Mucosa of descending colon (tissue), 3 donors: ENCODE measurements around the gene NOG. TPM values are rescaled to one million over a fixed set of nuclear protein-coding genes. Genes with fewer than 3 reads are reported as not detected.
A peak's percentile ranks its signal among the peaks of the same experiment; 100 is the strongest.

Experiments used
- ATAC-seq: fragments of 200-7000 bp; cut with Tn5 transposase; one replicate; pipeline ENCODE4 v1.9.1; 2020; ENCODE audit warnings: mild to moderate bottlenecking, moderate library complexity
- DNase-seq, 3 donors: peaks; one replicate each; pipeline ENCODE4 v3.0.0-alpha.2; 2020
- H3K36me3 ChIP-seq: fragments of 200-600 bp; one replicate; pipeline ENCODE4 v1.8.0; 2021; ENCODE audit warnings: low read depth, mild to moderate bottlenecking
- H3K4me1 ChIP-seq: fragments of 200-600 bp; one replicate; pipeline ENCODE4 v1.8.0; 2021; ENCODE audit warnings: low read depth, mild to moderate bottlenecking
- H3K4me3 ChIP-seq: fragments of 200-600 bp; one replicate; pipeline ENCODE4 v1.8.0; 2021; ENCODE audit warnings: mild to moderate bottlenecking
- H3K9me3 ChIP-seq: fragments of 200-600 bp; one replicate; pipeline ENCODE4 v1.8.0; 2021; ENCODE audit warnings: mild to moderate bottlenecking
- intact Hi-C, 2 donors: fragments of 100-400 bp; cut with DNase I in 1 of 2; cut with micrococcal nuclease in 1 of 2; formaldehyde crosslinking; loops; one replicate each; pipeline versions ENCODE4 v1.11.0 to v1.11.1; 2022; cut with DNase I, micrococcal nuclease
- total RNA-seq, 3 donors: library from RNA; stranded (reverse); fragmentation: NEBNext Ultra II Directional in 2 of 3; extraction: Animal tissue kit (Norgen Biotek cat#: 25700) in 2 of 3; gene quantifications; one replicate each; pipeline versions ENCODE4 v1.2.1 to v1.2.4, GENCODE V29; 2021 to 2023
- TF ChIP-seq, protein P1 (sequence below): fragments of 200-600 bp; IDR thresholded peaks from one replicate; pipeline ENCODE4 v1.8.0; 2022; ENCODE audit warnings: antibody characterized with exemption, mild to moderate bottlenecking
- donor health status: DM: no; HTN: no; CAD: no; lungs with moderate emphysema.
- donor health status: DM: no; HTN: no; CAD: no.
- donor health status: DM: no; HTN: yes; CAD: no.

Gene NOG
- total RNA-seq, 3 donors from 2014 or later: 0.14 to 0.32 TPM; not detected in 1

DNA sequence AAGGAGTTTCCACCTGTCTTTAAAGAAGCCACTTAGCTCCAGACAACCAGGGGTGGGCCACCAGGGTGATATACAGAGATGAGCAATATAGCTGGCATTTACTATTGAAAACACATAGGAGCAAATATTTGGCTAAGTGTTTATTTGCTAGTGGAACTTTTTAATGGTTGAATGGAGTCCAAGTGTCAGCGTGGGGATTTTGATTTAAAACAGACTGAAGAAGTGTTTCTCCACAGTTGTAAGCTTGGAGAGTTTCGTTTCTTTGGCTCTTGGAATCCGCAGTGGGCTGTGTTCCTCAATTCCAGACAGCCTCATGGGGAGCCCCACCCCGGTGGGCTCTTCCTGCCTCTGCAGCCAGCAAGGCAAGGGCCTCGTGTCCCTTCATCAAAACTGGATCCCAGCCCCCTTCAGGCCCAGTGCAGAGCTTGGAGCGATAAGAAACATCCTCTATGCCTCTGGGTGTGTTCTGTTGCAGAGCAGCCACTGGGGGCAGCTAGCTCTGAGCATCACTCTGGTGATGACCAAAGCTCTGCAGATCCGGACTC lies 36.1 kb downstream of the NOG start:
- intact Hi-C loops: no loop called here
- H3K36me3 ChIP-seq: no peaks in the 10 kb centered on the region
- TF ChIP-seq, protein P1, sequence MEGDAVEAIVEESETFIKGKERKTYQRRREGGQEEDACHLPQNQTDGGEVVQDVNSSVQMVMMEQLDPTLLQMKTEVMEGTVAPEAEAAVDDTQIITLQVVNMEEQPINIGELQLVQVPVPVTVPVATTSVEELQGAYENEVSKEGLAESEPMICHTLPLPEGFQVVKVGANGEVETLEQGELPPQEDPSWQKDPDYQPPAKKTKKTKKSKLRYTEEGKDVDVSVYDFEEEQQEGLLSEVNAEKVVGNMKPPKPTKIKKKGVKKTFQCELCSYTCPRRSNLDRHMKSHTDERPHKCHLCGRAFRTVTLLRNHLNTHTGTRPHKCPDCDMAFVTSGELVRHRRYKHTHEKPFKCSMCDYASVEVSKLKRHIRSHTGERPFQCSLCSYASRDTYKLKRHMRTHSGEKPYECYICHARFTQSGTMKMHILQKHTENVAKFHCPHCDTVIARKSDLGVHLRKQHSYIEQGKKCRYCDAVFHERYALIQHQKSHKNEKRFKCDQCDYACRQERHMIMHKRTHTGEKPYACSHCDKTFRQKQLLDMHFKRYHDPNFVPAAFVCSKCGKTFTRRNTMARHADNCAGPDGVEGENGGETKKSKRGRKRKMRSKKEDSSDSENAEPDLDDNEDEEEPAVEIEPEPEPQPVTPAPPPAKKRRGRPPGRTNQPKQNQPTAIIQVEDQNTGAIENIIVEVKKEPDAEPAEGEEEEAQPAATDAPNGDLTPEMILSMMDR: no peak
- H3K4me1 ChIP-seq: no peaks in the 10 kb centered on the region
- H3K4me3 ChIP-seq: no peak overlapping the region
- H3K9me3 ChIP-seq: no peaks in the 10 kb centered on the region
- DNase-seq: no peak
- peak; percentile 15 for ATAC-seq

DNA sequence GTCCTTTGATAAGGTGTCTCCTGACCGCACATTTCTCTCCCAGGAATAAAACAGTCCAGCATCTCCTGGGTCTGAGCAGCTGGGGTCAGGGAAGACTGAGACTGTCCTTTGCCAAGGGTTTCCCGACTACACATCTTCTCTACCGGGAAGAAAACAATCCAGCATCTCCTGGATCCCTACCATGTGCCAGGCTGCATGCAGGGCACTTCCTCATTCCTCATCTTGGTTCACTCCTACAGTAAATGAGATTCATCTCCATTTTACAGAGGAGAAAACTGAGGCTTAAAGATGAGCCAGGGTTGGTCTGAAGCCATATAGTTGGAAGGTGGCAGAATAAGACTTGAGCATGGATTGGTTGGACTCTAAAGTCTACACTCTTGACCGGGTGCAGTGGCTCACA lies 36.7 kb downstream of the NOG start:
- no peak overlapping the region for H3K4me3 ChIP-seq
- no peaks in the 10 kb centered on the region for H3K4me1 ChIP-seq
- intact Hi-C loops: no loop called here
- H3K9me3 ChIP-seq: no peaks in the 10 kb centered on the region
- ATAC-seq: no peak
- TF ChIP-seq, protein P1: no peak
- no peaks in the 10 kb centered on the region for H3K36me3 ChIP-seq
- no peak for DNase-seq

DNA sequence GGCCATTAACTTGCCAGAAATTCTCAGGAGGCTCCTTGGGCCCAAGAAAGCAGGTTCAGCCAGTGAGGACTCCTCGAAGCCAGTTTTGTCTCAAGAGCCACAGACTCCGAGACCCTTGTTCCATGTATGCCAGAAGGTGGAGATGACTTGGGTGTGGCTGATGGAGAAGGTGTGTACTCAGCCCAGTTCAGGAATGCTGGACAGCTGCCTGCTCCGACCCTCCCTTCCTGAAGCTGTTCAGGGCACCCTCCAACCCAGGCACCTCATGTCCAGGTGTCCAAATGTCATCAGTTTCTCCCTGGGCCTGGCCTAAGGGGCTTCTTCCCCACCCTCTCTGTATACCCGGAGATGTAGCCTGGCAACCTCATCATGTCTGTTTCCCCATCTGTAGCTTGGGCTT lies 40.2 kb downstream of the NOG start:
- Histone ChIP-seq H3K4me3 (no peak overlapping the region), H3K36me3 (no peaks in the 10 kb centered on the region), H3K9me3 (no peaks in the 10 kb centered on the region), H3K4me1 (no peaks in the 10 kb centered on the region)
- no peak for ATAC-seq
- TF ChIP-seq, protein P1: no peak
- DNase-seq: no peak
- intact Hi-C loops: no loop called here

DNA sequence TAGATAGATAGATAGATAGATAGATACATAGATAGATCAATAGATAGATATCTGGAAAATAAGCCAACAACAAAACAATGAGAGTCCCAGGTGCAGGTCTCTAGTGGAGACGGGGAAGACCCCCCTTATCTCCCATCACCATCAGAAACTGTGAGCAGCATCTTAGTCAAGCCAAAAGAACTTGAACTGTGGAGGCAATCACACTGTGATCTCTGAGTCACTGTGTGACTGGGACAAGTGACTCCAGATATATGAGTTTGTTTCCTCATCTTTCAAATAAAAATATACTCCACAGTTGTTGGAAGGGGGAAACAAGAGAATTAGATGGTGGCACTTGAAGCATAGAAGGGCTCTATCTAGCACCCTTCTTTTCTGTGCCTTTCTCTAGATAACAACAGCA lies 42.1 kb downstream of the NOG start:
- no peaks in the 10 kb centered on the region for H3K4me1 ChIP-seq
- no peaks in the 10 kb centered on the region for H3K36me3 ChIP-seq
- intact Hi-C loops: no loop called here
- H3K4me3 ChIP-seq: no peak overlapping the region
- TF ChIP-seq, protein P1: no peak
- no peak for ATAC-seq
- H3K9me3 ChIP-seq: no peaks in the 10 kb centered on the region
- DNase-seq: no peak

DNA sequence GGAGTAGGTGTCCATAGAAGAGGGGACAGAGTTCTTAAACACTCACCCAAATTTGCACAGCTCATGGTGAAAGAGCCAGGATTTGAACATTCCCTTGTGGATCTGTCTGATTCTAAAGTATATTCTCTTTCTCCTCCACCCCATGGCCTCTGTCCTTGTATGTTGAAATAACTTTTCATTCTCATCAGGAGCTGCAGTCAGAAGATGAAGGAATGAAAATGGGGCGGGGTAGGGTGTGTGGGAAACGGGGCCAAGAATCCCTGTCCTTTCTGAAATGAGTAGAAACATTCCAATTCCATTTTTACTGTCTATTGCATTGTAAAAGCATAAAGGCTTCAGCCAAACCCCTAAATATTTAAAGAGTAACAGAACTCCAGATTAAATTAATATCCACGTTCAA lies 42.8 kb downstream of the NOG start:
- TF ChIP-seq, protein P1: no peak
- H3K36me3 ChIP-seq: no peaks in the 10 kb centered on the region
- H3K4me3 ChIP-seq: no peak overlapping the region
- no peaks in the 10 kb centered on the region for H3K9me3 ChIP-seq
- ATAC-seq (no peak), DNase-seq (no peak)
- H3K4me1 ChIP-seq: no peaks in the 10 kb centered on the region
- intact Hi-C loops: no loop called here

DNA sequence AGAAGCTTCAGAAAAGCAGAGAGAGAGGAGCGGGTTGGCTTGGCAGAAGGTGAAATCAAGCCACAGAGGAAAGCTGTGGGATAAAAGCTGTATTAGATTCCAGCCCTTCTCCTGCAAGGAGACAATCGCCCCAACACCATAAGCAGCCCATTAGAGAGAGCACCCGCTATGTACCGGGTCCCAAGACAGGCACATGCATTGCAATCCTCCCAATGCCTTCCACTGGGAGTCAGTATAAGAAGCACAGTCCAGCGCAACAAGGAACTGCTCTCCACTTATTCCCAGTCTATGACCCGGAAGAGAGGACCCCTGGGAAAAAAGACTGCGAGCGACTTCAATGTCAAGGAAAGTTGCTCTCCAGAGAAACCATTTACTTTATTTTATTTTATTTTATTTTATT lies 43.8 kb downstream of the NOG start:
- DNase-seq (no peak), ATAC-seq (no peak)
- Histone ChIP-seq H3K9me3 (no peaks in the 10 kb centered on the region), H3K4me3 (no peak overlapping the region), H3K36me3 (no peaks in the 10 kb centered on the region), H3K4me1 (no peaks in the 10 kb centered on the region)
- TF ChIP-seq, protein P1: no peak
- intact Hi-C loops: no loop called here
